Measurements from ENCODE around the gene ZDHHC12.

- no peak for TF ChIP-seq EZH2 (IDR thresholded peaks at IDR 0.05)
- TF ChIP-seq POLR2AphosphoS5 (IDR thresholded peaks at IDR 0.05; ENCODE audit: borderline replicate concordance, low read depth, low read length) = no peak
These were observed 18.5 kb upstream of the ZDHHC12 start for GRCh38 chr9:128742401-128742800.

Data from SK-N-MC (cell line).